Left colon (tissue), 2 donors: ENCODE measurements around the gene BABAM2. TPM values are rescaled to one million over a fixed set of nuclear protein-coding genes. Genes with fewer than 3 reads are reported as not detected.

ENCODE experiments used
- ATAC-seq: fragments of 200-7000 bp; cut with Tn5 transposase; one replicate; pipeline ENCODE4 v1.9.1; 2020; ENCODE audit warnings: mild to moderate bottlenecking, moderate library complexity
- DNase-seq, 2 donors: peaks; one replicate each; pipeline ENCODE4 v3.0.0-alpha.2; 2020
- intact Hi-C, 2 donors: fragments of 100-400 bp; cut with DNase I in 1 of 2; cut with micrococcal nuclease in 1 of 2; formaldehyde crosslinking; loops; one replicate each; pipeline versions ENCODE4 v1.11.2 to v1.14.0; 2022; cut with DNase I, micrococcal nuclease
- total RNA-seq, 2 donors: library from RNA; stranded (reverse); fragmentation: NEBNext Ultra II Directional; extraction: Animal tissue kit (Norgen Biotek cat#: 25700); gene quantifications; one replicate each; pipeline ENCODE4 v1.2.1, GENCODE V29; 2021
- donor health status: DM: no; HTN: no; CAD: no.
- donor health status: DM: yes; HTN: yes; CAD: no.

The BABAM2 gene
- total RNA-seq, 2 donors from 2014 or later: 35.3 to 39.3 TPM

GRCh38 chr2:27903649-27904404 lies 13.3 kb downstream of the BABAM2 start:
- intact Hi-C loops: no loop called here
- peak; percentile 69 for ATAC-seq
- no peak for DNase-seq

GRCh38 chr2:27904405-27904665 lies 13.8 kb downstream of the BABAM2 start:
- ATAC-seq (no peak), DNase-seq (no peak)
- intact Hi-C loops: no loop called here

DNA sequence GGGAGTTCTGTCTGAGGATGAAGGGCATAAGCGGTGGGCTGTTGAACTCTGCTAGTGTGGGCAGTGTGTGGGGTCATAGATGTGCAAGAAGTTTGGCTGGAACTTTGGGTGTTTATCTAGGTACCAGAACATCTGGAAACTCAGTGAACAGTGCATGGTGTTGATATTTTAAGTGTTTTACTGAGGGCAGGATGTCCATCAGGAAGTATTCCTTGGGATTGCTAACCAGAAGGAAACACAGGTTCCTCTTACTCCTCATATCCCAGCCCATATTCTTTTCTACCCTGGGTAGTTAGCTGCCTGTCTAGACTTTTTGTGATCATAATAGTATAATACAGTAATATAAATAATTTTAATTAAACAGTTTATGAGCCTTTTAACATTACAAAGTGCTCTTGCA lies 15.5 kb downstream of the BABAM2 start:
- no peak for DNase-seq
- intact Hi-C loops: no loop called here
- ATAC-seq: peak; percentile 34

GRCh38 chr2:27907547-27907946 lies 17.0 kb downstream of the BABAM2 start:
- no peak for DNase-seq
- ATAC-seq: no peak
- intact Hi-C loops: no loop called here

DNA sequence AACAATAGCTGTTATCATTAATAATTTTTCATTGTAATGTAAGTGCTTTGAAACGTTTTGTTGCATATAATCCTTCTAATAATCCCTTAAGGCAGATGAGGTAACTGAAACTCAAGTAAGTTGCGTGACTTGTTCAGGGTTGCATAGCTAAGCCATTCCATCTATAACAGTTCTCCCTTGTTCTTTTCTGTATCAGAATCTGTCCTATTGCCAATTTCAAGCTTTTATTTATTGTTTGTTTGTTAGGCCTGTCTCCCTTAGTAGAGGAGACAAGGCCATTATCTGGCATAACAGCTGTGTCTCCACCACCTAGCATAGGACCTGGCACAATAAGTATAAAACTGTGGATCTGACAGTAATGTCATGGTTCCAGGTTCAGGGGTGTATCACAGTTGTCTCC lies 19.4 kb downstream of the BABAM2 start:
- intact Hi-C loops: no loop called here
- DNase-seq (no peak), ATAC-seq (no peak)

GRCh38 chr2:27911458-27912210 lies 21.1 kb downstream of the BABAM2 start:
- ATAC-seq: no peak
- intact Hi-C loops: no loop called here
- no peak for DNase-seq

DNA sequence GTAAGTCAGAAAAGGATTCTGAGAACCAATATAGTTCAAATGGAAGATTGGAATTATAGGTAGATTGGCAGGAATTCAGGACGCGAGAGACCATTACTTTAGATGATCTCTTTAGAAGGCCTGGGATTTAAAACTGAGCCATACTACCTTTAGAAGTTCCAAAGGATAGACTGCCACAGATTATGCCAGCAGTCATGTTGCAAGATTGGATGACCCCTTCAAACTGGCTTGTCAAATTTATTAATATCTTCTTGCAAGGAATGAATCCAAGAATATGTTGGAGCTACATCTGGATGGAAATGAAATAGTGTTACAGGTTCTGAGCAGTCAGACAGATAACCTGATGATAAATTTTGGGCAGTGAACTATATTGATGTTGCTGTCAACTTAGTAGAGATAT lies 22.0 kb downstream of the BABAM2 start:
- no peak for ATAC-seq
- intact Hi-C loops: no loop called here
- DNase-seq: no peak

DNA sequence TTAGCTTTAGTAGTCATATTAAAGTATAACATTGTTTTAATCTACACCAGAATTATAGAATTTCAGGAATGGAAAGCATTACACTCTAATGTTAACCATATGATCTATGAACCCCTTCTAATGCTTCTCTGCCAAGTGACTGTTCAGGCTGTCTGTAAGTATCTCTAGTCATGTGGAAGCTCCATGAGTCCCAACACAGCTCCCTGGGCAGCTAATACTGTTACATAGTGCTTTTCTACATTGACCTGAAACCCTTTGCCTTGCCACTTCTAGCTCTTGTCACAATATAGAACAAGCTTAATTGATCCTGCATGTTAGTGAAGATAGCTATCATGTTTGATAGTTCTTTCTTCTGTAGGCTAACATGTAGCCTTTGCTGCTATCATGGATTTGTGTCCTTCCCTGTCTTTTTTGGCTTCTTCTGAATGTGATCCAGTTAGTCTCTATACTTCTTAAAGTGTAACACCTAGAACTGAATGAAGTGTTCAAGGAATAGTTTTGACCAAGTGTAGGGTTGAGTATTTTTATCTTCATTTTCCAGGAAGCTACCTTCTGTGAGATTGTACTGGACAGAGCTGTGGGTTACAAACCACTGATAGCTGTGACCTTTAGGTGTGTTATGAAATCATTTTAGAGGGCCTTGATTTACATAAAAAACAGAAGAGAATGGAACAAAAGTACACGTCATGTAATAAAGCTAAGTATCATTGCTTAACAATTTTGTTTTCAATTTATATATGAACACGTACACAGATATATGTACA lies 23.7 kb downstream of the BABAM2 start:
- ATAC-seq: no peak

DNA sequence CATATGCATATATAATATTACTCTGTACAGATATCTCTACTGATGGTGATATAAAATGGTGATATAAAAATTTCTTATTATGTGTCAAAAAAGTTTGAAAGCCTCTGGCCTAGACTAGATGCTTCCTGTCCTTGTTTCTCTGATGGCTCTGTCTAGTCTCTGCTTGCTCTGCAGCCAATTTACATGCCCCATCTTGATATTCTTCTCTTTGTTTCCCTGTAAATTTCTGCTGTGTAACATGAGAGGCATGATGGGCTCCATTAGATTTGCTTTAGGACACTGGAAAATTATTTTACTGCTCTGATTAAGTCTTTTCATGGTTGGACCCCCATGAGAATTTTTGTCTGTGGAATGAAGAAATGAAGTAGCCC lies 24.3 kb downstream of the BABAM2 start:
- no peak for ATAC-seq
- no peak for DNase-seq
- intact Hi-C loops: no loop called here

More for the DNA sequence above, 23.7 kb downstream of the BABAM2 start:
- no peak for DNase-seq
- intact Hi-C loops: no loop called here

DNA sequence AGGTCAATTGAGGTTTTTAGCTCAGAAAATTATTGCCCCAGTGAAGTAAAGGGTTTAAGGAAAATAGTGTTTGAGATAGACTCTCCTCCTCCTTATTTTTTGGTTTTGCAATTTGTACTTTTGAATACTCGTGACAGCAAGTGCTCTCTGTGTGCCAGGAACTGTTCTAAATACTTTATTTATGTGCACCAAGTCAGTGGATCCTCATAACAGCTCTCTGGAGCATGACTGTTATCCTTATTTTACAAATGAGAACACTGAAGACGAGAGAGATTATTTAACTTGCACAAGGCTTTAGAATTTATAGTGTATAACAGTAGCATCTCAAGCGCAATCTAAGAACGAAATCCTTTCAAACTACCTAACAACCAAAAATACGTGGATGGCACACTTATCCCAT lies 24.7 kb downstream of the BABAM2 start:
- ATAC-seq (no peak), DNase-seq (no peak)
- intact Hi-C loops: no loop called here

GRCh38 chr2:27915874-27916273 lies 25.3 kb downstream of the BABAM2 start:
- ATAC-seq (peak; percentile 59), DNase-seq (no peak)
- intact Hi-C loops: no loop called here

DNA sequence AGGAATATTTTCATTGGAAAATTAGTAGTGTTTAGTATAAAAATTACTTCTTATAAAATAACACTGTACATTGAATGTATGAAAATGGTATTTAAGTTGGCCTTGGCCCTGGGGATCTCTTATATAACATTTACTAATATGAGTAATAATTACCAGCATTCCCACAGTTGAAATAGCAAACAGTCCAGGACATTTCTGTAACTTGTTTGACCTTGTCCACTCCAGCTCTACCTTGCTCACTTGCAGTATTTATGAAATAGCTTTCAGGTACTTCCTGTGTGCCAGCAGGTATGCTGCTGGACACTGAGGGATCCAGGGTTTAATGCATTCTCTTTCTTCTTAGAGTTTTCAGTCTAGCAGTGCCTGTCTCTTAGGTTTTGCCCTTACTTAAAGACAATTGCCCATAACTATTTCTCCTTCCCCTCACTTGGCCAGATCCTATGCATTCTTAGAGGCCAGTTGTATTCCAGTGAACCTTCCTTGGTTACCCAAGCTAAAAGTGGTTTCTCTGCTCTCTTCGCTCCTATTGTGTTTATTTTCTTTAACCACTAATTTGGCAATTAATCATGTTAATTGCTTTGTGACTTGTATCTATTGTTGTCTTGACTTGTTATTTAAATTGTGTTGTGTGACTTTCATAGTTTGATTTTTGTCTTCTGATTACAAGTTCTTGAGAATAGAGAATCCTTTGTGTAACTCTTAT lies 25.9 kb downstream of the BABAM2 start:
- no peak for DNase-seq
- peak; percentile 41 for ATAC-seq
- intact Hi-C loops: no loop called here

DNA sequence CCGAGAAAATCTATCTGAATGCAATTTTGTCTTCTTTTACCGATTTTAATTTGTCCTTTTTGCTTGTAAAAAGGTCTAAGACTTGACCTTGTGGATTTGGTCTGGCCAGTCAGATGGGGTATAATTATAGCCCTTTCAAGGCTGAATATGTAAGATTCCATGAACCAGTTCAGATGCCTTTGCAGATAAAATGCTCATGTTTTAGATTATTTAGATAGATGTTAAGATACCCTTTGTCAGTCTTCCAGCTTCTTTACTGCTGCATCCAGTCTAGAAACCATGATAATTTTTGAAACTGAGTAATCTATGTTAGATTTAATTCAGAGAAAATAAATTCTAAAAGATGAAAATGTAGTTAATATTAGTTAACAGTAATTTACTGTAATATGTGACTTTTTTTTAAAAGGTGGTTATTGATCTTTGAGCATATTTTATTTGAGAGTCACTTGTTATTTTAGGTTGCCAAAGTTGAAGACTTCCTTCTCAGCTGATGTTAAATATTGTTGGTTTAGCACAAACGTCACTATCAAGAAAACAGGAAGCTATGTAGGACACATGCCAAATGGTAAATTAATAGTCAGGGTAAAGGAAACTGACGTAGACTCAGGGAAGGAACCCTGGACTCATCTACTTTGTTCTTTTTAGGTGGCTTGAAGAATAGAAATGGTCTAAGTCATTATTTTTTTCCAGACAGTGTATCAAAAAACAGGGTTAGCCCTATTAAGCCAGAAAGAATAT lies 29.8 kb downstream of the BABAM2 start:
- peak; percentile 65 for ATAC-seq
- intact Hi-C loops: no loop called here

DNA sequence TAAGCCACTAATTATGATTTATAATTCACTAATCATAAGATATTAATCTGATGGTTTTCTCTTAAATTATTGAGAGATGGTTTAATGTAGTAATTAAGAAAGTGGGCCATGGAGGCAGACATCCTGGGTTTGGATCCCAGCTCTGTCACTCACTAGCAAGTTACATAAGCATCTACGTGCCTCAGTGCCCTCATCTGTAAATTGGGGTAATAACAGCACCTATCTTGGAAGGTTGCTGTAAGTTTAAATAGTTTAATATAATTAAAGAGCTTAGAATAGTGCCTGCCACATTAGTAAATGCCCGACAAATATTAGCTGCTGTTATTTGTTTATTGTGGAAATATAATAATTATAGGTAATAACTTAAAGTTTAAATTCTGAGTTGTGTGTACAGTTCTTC lies 30.9 kb downstream of the BABAM2 start:
- intact Hi-C loops: no loop called here
- DNase-seq (no peak), ATAC-seq (no peak)

More for the DNA sequence above, 29.8 kb downstream of the BABAM2 start:
- no peak for DNase-seq

GRCh38 chr2:27921880-27922547 lies 31.5 kb downstream of the BABAM2 start:
- DNase-seq (no peak), ATAC-seq (peak; percentile 79)
- intact Hi-C loops: no loop called here

- ATAC-seq (no peak), DNase-seq (no peak)
- intact Hi-C loops: no loop called here
Measured at GRCh38 chr2:27922842-27923241, 32.3 kb downstream of the BABAM2 start.

- no peak for DNase-seq
Measured at GRCh38 chr2:27925766-27926472, 35.4 kb downstream of the BABAM2 start.

More at GRCh38 chr2:27925766-27926472, 35.4 kb downstream of the BABAM2 start:
- no peak for ATAC-seq
- intact Hi-C loops: no loop called here
